A549 (cell line): ENCODE data around the gene PIGU.

Experiments used
- CHD4 ChIP-seq: fragments of 200-600 bp; sonication (generic); IDR thresholded peaks from 2 replicates; pipeline ENCODE4 v1.6.1; 2016; ENCODE audit warnings: antibody characterized with exemption, mild to moderate bottlenecking, borderline replicate concordance
- EP300 ChIP-seq, 2 experiments: fragments of >200 bp; sonication (Bioruptor Twin); formaldehyde crosslinking; IDR thresholded peaks; 2 replicates in 1 of 2; 3 replicates in 1 of 2; pipeline ENCODE4 v1.6.1; 2016 to 2017
- USF2 ChIP-seq: fragments of 450-650 bp; IDR thresholded peaks from 2 replicates; pipeline ENCODE4 v1.6.1; 2014; ENCODE audit warnings: antibody characterized with exemption

DNA sequence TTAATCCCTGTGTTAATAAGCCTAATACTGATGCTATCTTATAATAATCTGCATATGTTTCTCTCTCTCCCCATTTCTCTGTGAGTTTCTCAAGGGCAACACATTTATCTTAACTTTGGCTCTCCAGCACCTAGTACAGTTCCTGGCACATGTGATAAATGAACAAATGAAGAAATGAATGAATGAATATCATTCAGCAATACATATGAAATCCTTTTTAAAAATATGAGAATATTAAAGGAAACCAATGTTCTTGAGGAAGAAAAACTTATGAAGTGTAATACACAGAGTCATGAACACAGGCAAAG lies 55.9 kb downstream of the PIGU start:
- TF ChIP-seq USF2 (no peak), CHD4 (no peak), EP300 (IDR thresholded peaks at IDR 0.05) (no peak)
